Measurements from ENCODE around the gene IGF2. TPM values are rescaled to one million over a fixed set of nuclear protein-coding genes. Genes with fewer than 3 reads are reported as not detected.

IGF2 gene
- total RNA-seq, 4 donors from 2014 or later = 9.9 to 26.6 (median 18.1) TPM

DNA sequence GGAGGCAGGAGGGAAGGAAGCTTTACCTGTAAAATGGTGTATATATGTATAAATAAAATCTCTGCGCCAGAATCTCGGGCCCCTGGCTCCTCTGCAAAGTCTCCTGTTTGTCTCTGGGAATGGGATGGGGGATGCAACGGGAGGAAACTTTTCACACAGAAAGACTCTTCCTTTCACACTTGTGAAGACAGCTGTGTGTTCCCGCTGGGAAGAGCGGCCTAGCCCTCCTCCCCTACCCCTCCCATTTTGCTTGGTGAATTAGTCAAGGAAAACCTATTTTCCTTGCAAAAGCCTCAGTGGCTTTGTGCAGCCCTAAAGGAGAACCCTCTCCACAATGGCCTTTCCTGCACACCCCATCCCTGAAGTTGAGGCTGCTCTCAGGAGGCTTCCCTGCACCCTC lies 9.4 kb upstream of the IGF2 start:
- Histone ChIP-seq H3K9me3 (no peaks in the 10 kb centered on the region), H3K36me3 (no peaks in the 10 kb centered on the region), H3K4me3 (replicated peaks in 1 of 3) (no peak overlapping the region), H3K4me1 (peaks cover 0 to 13% of the 10 kb centered on the region in 2 donors), H3K27me3 (peaks cover 13% of the 10 kb centered on the region), H3K27ac (no peak overlapping the region)
- DNase-seq = no peak
- 38 to 46% methylated on average over 5 of the region's 5 CpGs for WGBS, 2 donors
- intact Hi-C loops (cut with DNase I) = no loop called here
- TF ChIP-seq, protein P1, sequence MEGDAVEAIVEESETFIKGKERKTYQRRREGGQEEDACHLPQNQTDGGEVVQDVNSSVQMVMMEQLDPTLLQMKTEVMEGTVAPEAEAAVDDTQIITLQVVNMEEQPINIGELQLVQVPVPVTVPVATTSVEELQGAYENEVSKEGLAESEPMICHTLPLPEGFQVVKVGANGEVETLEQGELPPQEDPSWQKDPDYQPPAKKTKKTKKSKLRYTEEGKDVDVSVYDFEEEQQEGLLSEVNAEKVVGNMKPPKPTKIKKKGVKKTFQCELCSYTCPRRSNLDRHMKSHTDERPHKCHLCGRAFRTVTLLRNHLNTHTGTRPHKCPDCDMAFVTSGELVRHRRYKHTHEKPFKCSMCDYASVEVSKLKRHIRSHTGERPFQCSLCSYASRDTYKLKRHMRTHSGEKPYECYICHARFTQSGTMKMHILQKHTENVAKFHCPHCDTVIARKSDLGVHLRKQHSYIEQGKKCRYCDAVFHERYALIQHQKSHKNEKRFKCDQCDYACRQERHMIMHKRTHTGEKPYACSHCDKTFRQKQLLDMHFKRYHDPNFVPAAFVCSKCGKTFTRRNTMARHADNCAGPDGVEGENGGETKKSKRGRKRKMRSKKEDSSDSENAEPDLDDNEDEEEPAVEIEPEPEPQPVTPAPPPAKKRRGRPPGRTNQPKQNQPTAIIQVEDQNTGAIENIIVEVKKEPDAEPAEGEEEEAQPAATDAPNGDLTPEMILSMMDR (IDR thresholded peaks at IDR 0.05) = no peak
- TF ChIP-seq POLR2A (IDR thresholded peaks at IDR 0.05) = no peak

DNA sequence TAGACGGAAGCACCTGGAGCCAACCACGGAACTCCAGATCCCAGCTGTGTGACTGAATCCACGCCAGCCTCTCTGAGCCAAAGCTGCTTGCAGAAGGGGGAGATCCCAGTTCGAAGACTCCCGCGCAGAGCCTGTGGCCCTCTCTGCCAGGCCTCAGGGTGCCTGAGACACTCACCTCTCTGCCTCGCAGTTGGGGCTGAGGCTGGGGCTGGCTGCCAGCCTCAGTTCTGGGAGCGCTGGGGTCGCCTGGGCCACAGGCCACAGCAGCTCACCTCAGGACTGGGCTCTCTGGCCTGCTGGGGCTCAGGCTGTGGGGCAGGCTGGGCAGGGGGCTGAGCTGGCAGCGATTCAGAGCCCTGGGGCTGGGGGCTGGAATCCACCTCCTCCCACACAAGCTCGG lies 8.2 kb upstream of the IGF2 start:
- no peak for DNase-seq
- WGBS, 2 donors = 39 to 43% methylated on average over 4 to 10 of the region's 11 CpGs
- TF ChIP-seq, protein P1 (IDR thresholded peaks at IDR 0.05) = no peak
- no peak for TF ChIP-seq POLR2A (IDR thresholded peaks at IDR 0.05)
- no peak overlapping the region for H3K4me3 ChIP-seq (replicated peaks in 1 of 3)
- H3K36me3 ChIP-seq = no peaks in the 10 kb centered on the region
- intact Hi-C loops (cut with DNase I) = no loop called here
- H3K4me1 ChIP-seq = peaks cover 0 to 13% of the 10 kb centered on the region in 2 donors
- H3K27me3 ChIP-seq = peaks cover 17% of the 10 kb centered on the region
- no peaks in the 10 kb centered on the region for H3K9me3 ChIP-seq
- no peak overlapping the region for H3K27ac ChIP-seq

DNA sequence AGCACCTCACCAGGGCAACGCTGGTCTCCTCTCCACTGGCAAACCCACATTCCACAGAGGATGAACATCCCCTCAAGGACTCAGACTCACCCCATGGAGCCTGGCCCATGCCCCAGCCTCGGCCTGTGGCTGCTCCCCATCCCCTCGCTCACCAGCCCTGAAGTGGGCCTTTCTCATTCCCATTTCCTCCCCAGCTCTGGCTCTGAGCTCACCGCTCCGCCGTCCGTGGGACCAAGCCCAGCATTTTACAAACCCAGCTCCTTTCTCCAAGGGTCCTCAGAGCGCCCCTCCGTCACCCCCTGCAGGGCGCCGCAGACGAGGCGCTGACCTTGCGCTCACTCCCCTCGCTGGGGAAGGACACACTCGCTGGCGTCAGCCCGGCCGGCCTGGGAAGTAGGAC lies 6.9 kb upstream of the IGF2 start:
- 35 to 41% methylated on average over 16 to 18 of the region's 19 CpGs for WGBS, 2 donors
- Histone ChIP-seq H3K27me3 (peaks cover 18% of the 10 kb centered on the region), H3K4me1 (peaks cover 0 to 8% of the 10 kb centered on the region in 2 donors), H3K9me3 (no peaks in the 10 kb centered on the region), H3K27ac (no peak overlapping the region), H3K36me3 (no peaks in the 10 kb centered on the region), H3K4me3 (replicated peaks in 1 of 3) (no peak overlapping the region)
- DNase-seq = no peak
- intact Hi-C loops (cut with DNase I) = no loop called here
- TF ChIP-seq POLR2A (IDR thresholded peaks at IDR 0.05) = no peak

DNA sequence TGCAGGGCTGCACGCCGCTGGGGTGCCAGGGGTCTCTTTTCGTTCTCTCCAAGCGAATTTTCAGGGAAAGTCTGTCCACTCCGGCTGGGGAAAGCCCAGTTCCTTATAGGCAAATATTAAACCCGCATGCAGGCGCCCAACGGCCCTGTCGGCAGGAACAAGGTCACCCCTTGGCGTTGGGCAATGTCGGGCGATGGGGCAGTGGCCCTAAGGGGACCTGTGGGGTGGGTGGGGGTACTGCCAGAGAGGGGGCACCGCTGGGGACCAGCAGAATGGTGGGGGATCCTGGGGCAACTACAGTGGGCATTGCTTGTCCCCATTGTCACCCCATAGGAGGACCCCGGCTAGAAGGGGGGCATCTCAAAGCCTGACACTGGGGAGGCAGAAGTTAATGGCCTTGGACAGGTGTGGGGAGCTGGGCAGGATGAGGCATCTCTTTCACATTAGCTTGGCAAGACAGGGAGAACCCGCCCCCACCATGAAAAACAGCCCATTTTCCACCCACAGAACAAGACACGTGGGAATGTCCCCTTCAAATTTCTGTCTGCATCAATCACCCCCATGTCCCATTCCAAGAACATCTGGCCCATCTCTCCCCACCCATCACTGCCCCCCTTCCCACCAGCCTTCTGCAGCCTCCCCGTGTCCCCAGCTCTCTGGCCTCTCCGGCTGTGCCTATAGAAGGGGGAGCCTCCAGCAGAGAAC lies 5.5 kb upstream of the IGF2 start:
- intact Hi-C loops (cut with DNase I) = no loop called here
- peaks cover 0 to 18% of the 10 kb centered on the region in 2 donors for H3K4me1 ChIP-seq

DNA sequence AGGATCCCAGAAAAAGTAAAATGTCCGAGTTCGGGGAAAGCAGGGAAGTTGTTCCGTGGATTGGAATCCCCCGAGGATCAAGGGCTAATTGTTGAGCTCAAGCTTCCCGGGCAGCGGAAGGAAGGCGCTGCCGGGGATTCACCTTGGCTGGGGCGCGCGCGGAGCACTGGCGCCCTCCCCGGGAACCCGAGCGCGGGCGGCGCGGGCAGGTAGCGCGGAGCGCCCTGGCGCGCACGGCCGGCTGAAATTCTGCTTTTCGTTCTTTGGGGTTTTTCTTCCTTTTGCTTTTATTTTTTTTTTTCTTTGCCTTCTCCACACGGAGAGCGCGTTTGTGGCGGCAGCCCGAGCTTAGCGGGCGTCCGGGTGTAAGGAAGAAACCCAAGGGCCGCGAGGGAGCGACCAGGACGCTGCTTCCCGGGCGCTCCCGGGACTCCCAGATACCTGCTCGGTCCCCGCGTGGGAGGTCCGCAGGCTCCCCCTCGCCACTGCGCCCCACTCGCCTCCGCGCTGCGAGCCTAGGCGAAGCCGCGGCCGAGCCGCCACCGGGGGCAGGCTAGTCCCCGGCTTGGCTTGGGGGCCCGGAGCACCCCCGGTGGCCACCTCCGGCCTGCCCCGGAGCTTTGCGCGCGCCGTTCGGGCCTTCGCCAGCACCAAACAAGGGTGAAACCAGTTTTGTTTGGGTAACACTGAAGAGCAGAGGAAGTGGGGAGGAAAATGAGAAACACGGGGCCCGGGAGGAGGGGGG lies 4.8 kb upstream of the IGF2 start:
- no peak for DNase-seq

More for the DNA sequence above, 5.5 kb upstream of the IGF2 start:
- H3K4me3 ChIP-seq (replicated peaks in 1 of 3) = no peak overlapping the region
- TF ChIP-seq, protein P1 (IDR thresholded peaks at IDR 0.05) = no peak
- TF ChIP-seq POLR2A (IDR thresholded peaks at IDR 0.05) = no peak
- peaks cover 32% of the 10 kb centered on the region for H3K27me3 ChIP-seq
- no peak for DNase-seq
- H3K36me3 ChIP-seq = no peaks in the 10 kb centered on the region
- no peaks in the 10 kb centered on the region for H3K9me3 ChIP-seq
- no peak overlapping the region for H3K27ac ChIP-seq
- 8 to 13% methylated on average over 14 to 18 of the region's 18 CpGs for WGBS, 2 donors

More for the DNA sequence above, 4.8 kb upstream of the IGF2 start:
- Histone ChIP-seq H3K9me3 (no peaks in the 10 kb centered on the region), H3K36me3 (no peaks in the 10 kb centered on the region), H3K4me1 (peaks cover 0 to 21% of the 10 kb centered on the region in 2 donors), H3K27ac (no peak overlapping the region), H3K27me3 (peaks cover 34% of the 10 kb centered on the region), H3K4me3 (replicated peaks in 1 of 3) (no peak overlapping the region)
- intact Hi-C loops (cut with DNase I) = no loop called here
- 2 to 5% methylated on average over 53 to 64 of the region's 72 CpGs for WGBS, 2 donors
- TF ChIP-seq, protein P1 (IDR thresholded peaks at IDR 0.05) = no peak
- no peak for TF ChIP-seq POLR2A (IDR thresholded peaks at IDR 0.05)

Measured in thyroid gland (tissue), 4 donors.